ENCODE data around the gene CAMK4.
A peak's percentile ranks its signal among the peaks of the same experiment; 100 is the strongest.
"Not testable (repeated sequence)": the region's sequence is repeated elsewhere in the genome, so short reads cannot be mapped to it uniquely, and the experiment has no call there.

CAMK4 gene

GRCh38 chr5:111261610-111262009, 37.4 kb downstream of the CAMK4 start:
- FAIRE-seq, result no peak

- peak; percentile 15 for FAIRE-seq
Observed at GRCh38 chr5:111262153-111262552, 38.0 kb downstream of the CAMK4 start.

GRCh38 chr5:111262815-111263214, 38.6 kb downstream of the CAMK4 start:
- no peak for FAIRE-seq

- FAIRE-seq, result no peak
Observed at GRCh38 chr5:111266491-111266890, 42.3 kb downstream of the CAMK4 start.

- FAIRE-seq, result no peak
Observed at GRCh38 chr5:111268300-111268699, 44.1 kb downstream of the CAMK4 start.

GRCh38 chr5:111271885-111272284, 47.7 kb downstream of the CAMK4 start:
- no peak for FAIRE-seq

- no peak for FAIRE-seq
Observed at GRCh38 chr5:111277061-111277460, 52.9 kb downstream of the CAMK4 start.

- FAIRE-seq, result no peak
Observed at GRCh38 chr5:111278858-111279504, 54.8 kb downstream of the CAMK4 start.

GRCh38 chr5:111280282-111280951, 56.2 kb downstream of the CAMK4 start:
- FAIRE-seq, result no peak

GRCh38 chr5:111282798-111283197, 58.6 kb downstream of the CAMK4 start:
- no peak for FAIRE-seq

GRCh38 chr5:111284825-111285224, 60.6 kb downstream of the CAMK4 start:
- no peak for FAIRE-seq

- no peak for FAIRE-seq
Observed at GRCh38 chr5:111294551-111294950, 70.4 kb downstream of the CAMK4 start.

GRCh38 chr5:111295649-111296048, 71.5 kb downstream of the CAMK4 start:
- FAIRE-seq, result no peak

GRCh38 chr5:111296570-111296969, 72.4 kb downstream of the CAMK4 start:
- no peak for FAIRE-seq

- no peak for FAIRE-seq
Observed at GRCh38 chr5:111299067-111299481, 74.9 kb downstream of the CAMK4 start.

- no peak for FAIRE-seq
Observed at GRCh38 chr5:111299831-111300432, 75.7 kb downstream of the CAMK4 start.

GRCh38 chr5:111301264-111301663, 77.1 kb downstream of the CAMK4 start:
- no peak for FAIRE-seq

- not testable (repeated sequence) for FAIRE-seq
Observed at GRCh38 chr5:111302043-111302442, 77.9 kb downstream of the CAMK4 start.

GRCh38 chr5:111308951-111309350, 84.8 kb downstream of the CAMK4 start:
- no peak for FAIRE-seq

GRCh38 chr5:111309384-111309783, 85.2 kb downstream of the CAMK4 start:
- no peak for FAIRE-seq

GRCh38 chr5:111310711-111311620, 86.8 kb downstream of the CAMK4 start:
- FAIRE-seq, result no peak

- no peak for FAIRE-seq
Observed at GRCh38 chr5:111311666-111312065, 87.5 kb downstream of the CAMK4 start.
